HG03175 (cell line): ENCODE data around the gene KCNF1.
"Not testable (repeated sequence)": the region's sequence is repeated elsewhere in the genome, so short reads cannot be mapped to it uniquely, and the experiment has no call there.

Source experiments
- ATAC-seq: cut with Tn5 transposase; IDR thresholded peaks from one replicate; pipeline ENCODE4 v1.9.1; 2021; ENCODE audit warnings: mild to moderate bottlenecking, moderate library complexity; ENCODE audit not compliant: unreplicated experiment

Gene KCNF1

DNA sequence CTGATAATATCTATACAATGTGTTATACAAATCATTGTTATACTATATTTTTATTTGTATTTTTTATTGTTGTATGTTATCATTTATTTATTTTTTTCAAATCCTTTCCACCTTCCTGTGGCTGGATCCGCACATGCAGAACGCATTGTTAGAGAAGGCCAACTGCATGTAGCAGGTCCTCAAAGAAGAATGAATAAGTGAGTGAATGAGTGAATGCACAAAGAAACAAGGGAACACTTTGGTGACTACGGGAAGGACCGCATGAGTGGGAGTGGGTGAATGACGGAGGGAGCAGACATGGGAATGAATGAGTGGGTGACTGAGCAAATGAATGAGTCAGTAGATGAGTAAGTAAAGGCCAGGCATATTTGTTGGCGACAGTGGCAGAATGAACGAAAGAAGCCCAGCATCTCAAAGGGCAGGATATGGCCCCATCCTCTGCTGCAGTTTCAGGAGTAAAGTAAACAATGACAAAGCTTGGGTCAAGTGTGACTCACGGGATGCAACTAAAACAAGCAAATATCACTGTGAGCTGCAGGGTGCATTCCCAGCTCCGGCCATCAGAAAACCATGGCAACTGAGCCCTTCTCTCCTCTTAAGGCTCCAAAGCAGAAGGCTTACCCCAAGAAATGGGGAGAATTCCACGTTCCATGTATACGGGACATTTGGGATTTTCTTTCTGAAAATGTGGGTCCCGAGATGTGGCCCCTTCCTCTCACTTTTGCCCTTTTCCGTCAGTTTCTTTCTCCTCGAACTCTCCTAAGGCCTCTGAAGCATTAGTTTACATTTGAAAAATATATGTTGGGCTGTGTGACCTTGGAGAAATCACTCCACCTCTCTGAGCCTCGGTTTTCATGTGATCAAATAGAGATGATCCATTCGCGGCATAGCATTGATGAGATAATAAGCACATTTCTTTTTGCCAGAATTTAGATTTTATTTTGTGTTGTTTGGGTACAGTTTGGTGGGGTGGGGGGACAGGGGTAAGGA is 24.5 kb downstream of the KCNF1 start:
- ATAC-seq: no peak

DNA sequence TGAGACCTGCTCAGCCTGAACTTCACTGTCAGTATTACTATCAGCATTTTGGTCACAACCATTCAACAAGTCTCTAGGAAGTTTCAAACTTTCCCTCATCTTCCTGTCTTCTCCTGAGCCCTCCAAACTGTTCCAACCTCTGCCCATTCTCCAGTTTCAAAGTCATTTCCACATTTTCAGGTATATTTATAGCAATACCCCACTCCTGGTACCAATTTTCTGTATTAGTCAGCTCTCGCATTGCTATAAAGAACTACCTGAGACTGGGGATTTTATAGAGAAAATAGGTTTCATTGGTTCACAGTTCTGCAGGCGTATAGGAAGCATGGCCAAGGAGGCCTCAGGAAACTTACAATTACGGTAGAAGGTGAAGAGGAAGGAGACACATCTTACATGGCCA is 27.3 kb downstream of the KCNF1 start:
- no peak for ATAC-seq

- ATAC-seq: no peak
These were observed 28.9 kb downstream of the KCNF1 start for GRCh38 chr2:10940596-10940995.

GRCh38 chr2:10941383-10941782 is 29.6 kb downstream of the KCNF1 start:
- ATAC-seq: no peak

DNA sequence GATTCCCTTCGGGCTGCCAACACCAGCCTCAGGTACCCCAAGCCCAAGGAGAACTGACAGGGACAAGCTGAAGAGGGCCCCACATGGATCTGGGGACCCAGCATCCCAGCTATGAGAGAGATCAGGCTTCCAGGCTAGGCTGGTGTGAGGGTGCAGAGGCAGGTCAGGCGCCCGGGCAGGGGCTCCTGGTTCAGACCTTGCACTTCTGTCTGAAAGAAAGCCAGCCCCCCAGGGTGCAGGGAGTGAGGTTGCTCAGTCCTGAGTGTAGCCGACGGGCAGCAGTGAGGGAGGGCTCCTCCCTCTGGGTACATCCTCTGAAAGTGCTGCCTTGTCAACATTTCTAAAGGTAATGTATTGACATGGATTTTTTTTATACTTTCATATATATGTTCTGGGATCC is 33.1 kb downstream of the KCNF1 start:
- ATAC-seq: no peak

DNA sequence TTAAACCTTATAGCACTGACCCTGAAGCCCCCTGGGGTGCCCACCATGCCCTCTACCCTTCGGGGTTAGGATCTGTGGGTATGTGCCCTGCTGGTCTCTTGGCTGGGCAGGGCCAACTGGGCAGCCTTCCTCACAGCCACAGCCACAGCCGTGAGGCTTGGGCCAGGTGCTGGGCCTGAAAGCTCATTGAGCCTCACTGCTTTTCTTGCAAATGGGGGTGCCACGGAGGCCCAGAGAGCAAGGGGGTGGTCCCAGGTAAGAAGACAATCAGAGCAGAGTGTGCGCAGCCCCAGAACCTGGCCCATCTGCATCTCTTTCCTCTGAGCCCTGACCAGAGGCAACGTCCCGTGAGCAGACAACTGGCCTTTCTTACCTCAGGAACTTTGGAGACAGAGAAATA is 34.7 kb downstream of the KCNF1 start:
- no peak for ATAC-seq

GRCh38 chr2:10947005-10947440 is 35.3 kb downstream of the KCNF1 start:
- ATAC-seq: no peak

- no peak for ATAC-seq
These were observed 35.9 kb downstream of the KCNF1 start for GRCh38 chr2:10947446-10948187.

DNA sequence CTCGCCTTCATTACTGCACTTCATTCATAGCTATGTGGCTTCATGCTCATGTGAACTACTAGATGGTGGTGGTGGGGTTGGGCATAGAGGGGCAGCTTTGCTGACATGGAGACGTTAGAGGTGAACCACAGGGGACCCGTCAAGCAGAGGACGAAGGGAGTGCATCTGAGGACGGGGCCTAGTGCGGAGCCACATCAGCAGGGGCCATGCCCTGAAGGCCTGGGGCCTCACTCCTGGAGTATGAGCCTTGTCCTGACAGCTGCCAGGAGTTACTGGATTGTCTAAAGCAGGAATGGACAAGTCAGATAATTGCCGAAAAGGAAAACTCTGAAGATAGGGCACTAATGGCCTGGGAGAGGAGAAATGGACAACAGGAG is 36.4 kb downstream of the KCNF1 start:
- ATAC-seq: no peak

DNA sequence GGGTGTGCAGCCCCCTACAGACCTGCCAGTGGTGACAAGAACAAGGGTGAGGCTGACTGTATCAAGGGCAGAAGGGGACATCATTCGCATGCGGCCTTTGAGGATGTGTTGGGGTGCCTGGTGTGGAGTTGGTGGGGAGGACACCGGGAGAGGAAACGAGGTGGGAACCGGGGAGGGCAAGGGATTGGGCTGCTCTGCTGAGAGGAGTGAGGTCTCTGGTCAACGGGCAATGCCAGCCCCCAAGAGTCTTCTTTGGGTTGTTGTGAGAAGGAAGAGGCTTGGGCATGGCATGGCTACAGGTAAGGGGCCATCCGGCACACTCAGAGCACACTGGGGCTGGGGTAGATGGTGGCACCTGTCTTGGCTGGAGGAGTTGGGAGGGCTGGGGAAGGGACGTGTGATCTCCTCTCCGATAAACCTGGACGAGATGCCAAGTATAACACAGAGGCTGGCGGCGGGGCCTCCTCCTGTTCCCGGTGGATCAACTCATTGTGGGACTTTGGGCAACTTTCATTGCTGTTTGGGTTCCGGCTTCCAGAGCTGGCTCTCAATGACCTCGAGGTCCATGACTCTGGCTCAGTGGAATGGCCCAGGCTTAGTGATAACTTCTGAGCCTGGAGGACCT is 37.0 kb downstream of the KCNF1 start:
- no peak for ATAC-seq

- ATAC-seq: no peak
These were observed 38.1 kb downstream of the KCNF1 start for GRCh38 chr2:10949835-10950234.

- ATAC-seq: no peak
These were observed 40.1 kb downstream of the KCNF1 start for GRCh38 chr2:10951558-10952414.

DNA sequence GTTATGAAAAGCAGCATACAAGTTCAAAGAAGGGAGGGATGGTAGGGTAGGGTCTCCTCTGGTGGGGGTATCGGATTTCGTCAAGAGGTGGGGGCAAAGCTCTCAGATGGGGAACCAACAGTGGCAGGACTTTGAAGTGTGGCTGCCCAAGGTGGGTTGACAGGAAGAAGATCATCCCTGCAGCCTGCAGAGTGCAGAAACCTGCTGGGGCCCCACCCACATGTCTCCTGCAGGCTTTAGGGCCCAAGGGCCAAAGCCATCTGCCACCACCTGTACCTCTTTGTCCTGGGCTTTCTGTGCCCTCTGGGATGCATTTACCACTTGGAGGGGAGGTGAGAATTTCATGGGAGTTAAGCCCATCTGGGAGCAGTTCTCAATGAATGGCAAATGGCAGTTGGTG is 42.7 kb downstream of the KCNF1 start:
- ATAC-seq: no peak

DNA sequence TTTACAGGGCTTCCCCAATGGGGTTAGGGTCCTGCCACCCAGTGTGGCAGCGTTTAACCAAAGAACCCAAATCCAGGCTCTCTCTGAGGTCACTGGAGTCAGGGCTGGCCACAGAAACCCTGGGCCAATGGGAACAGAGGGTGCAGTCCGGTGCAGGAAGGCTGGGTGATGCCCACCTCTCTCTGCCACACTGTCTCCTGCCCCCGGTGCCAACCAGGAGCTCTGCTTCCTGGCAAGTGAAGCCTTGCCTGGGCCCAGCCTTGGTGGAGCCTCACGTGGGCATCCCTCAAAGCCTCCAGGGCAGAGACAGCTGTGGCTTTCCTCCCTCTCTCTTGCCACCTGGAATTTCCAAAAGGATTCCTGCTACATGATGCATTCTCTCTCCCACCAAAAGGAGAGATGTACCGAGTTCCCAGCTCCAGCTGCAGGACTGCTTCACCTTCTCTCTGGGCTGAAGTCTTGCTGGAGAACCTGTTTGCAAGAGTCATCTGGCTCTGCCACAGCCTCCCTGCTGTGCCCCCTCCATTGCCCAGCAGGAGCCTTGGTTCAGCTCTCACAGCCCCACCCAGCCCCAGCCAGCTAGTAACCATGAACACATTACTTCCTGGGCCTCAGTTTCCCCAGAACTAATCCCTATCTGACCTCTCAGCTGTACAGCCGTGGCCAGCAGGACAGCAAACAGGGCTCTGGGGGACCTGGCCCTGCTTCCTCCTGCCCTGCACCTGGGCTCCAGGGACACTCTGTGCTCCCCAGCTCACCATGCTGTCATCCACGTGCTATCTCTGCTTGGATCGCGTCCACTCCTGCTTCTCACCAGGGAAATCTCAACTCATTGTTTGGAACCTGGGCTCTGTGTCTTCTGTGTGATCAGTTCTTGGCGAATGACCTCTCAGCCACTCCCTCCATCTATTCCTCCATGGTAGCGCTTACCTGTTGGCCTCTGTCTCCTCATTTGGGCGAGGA is 43.4 kb downstream of the KCNF1 start:
- no peak for ATAC-seq

GRCh38 chr2:10956006-10956790 is 44.5 kb downstream of the KCNF1 start:
- no peak for ATAC-seq

DNA sequence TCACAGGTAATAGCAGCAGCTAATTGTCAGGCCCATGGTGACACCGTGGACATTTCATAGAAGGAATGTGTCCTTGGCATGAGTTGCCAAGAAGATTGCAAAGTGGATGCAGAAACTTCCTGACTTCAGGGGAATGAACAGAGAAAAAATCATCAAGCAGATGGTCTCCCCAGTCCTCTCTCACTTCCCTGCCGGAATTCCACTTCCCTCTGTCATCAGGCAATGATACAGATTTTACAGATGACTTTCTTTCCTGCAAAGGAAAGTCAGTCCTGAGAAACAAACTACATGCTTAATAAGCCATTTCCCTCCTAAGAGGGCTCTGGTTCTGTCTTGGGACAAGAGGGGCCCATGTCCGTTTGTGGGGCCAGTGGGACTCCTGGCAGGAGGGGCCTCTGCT is 45.7 kb downstream of the KCNF1 start:
- no peak for ATAC-seq

DNA sequence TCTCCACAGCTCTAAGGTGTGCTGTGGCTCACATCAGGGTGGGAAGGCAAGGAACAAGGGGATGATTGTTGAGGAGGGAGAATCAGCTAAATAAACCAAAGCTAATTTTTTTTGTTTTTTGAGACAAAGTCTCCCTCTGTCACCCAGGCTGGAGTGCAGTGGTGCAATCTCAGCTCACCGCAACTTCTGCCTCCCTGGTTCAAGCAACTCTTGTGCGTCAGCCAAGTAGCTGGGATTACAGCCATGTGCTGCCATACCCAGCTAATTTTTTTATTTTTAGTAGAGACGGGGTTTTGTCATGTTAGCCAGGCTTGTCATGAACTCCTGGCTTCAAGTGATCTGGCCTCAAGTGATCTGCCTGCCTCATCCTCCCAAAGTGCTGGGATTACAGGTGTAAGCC is 46.7 kb downstream of the KCNF1 start:
- ATAC-seq: not testable (repeated sequence)

GRCh38 chr2:10960606-10961489 is 49.1 kb downstream of the KCNF1 start:
- no peak for ATAC-seq
